ENCODE results near the gene TEX101. TPM values are rescaled to one million over a fixed set of nuclear protein-coding genes. Genes with fewer than 3 reads are reported as not detected.

Gene TEX101
- total RNA-seq, 1 donor from 2014 or later: not detected

DNA sequence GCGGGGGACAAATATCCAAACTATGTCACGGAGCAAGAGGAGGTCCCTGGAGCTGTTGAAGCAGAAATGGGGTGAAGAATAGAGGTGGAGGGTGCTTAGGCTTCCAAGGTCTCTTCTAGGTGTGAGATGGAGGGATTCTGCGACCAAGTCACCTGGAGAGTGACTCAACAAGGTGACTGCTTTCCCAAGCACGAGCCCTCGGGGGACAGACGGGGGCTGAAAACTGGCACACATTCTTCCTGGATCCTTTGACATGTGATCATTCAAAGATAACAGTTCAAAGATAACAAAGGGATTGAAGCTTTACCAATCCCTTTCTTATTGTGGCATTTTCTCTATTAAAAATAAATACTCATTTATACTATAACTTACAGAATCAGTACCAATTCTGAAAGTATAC lies 2.2 kb upstream of the TEX101 start:
- TF ChIP-seq, protein P1, sequence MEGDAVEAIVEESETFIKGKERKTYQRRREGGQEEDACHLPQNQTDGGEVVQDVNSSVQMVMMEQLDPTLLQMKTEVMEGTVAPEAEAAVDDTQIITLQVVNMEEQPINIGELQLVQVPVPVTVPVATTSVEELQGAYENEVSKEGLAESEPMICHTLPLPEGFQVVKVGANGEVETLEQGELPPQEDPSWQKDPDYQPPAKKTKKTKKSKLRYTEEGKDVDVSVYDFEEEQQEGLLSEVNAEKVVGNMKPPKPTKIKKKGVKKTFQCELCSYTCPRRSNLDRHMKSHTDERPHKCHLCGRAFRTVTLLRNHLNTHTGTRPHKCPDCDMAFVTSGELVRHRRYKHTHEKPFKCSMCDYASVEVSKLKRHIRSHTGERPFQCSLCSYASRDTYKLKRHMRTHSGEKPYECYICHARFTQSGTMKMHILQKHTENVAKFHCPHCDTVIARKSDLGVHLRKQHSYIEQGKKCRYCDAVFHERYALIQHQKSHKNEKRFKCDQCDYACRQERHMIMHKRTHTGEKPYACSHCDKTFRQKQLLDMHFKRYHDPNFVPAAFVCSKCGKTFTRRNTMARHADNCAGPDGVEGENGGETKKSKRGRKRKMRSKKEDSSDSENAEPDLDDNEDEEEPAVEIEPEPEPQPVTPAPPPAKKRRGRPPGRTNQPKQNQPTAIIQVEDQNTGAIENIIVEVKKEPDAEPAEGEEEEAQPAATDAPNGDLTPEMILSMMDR (conservative IDR thresholded peaks at IDR 0.05; ENCODE audit: low read depth, low read length): no peak
- DNase-seq (ENCODE audit: low read depth): no peak
- H3K4me3 ChIP-seq (ENCODE audit: low read depth, low read length): no peak overlapping the region

GRCh38 chr19:43416951-43417623 lies 2.4 kb downstream of the TEX101 start:
- TF ChIP-seq, protein P1 (conservative IDR thresholded peaks at IDR 0.05; ENCODE audit: low read depth, low read length): no peak
- H3K4me3 ChIP-seq (ENCODE audit: low read depth, low read length): no peak overlapping the region
- no peak for DNase-seq (ENCODE audit: low read depth)

- no peak for DNase-seq (ENCODE audit: low read depth)
Observed at GRCh38 chr19:43420954-43421353, 6.3 kb downstream of the TEX101 start.

DNA sequence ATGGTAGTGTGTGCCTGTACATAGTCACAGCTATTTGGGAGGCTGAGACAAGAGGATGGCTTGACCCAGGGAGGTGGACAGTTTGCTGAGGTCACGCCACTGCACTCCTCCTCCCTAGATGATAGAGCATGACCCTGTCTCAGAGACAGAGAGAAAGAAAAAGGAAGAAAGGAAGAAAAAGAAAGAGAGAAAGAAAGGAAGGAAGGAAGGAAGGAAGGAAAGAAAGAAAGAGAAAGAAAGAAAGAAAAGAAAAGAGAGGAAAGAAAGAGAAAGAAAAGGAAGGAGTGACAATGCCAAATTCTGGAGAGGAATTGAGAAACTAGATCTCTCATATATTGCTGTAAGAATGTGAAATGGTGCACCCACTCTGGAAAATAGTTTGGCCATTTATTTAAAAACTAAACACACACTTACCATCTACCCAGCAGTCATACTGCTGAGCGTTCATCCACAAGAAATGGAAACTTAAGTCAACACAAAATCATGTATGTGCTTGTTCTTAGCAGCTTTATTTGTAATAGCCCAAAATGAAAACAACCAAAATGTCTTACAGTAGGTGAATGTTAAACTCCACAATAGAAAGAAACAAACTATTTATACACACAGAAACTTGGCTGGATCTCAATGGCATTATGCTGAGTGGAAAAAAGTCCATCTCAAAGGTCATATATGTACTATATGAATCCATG lies 7.5 kb downstream of the TEX101 start:
- H3K4me3 ChIP-seq (ENCODE audit: low read depth, low read length): no peak overlapping the region
- DNase-seq (ENCODE audit: low read depth): no peak
- TF ChIP-seq, protein P1 (conservative IDR thresholded peaks at IDR 0.05; ENCODE audit: low read depth, low read length): no peak

More at GRCh38 chr19:43420954-43421353, 6.3 kb downstream of the TEX101 start:
- TF ChIP-seq, protein P1 (conservative IDR thresholded peaks at IDR 0.05; ENCODE audit: low read depth, low read length): no peak
- H3K4me3 ChIP-seq (ENCODE audit: low read depth, low read length): no peak overlapping the region

- TF ChIP-seq, protein P1 (conservative IDR thresholded peaks at IDR 0.05; ENCODE audit: low read depth, low read length): no peak
- H3K4me3 ChIP-seq (ENCODE audit: low read depth, low read length): no peak overlapping the region
- no peak for DNase-seq (ENCODE audit: low read depth)
Observed at GRCh38 chr19:43422689-43423066, 8.0 kb downstream of the TEX101 start.

GRCh38 chr19:43423779-43424178 lies 9.1 kb downstream of the TEX101 start:
- DNase-seq (ENCODE audit: low read depth): no peak
- no peak overlapping the region for H3K4me3 ChIP-seq (ENCODE audit: low read depth, low read length)
- TF ChIP-seq, protein P1 (conservative IDR thresholded peaks at IDR 0.05; ENCODE audit: low read depth, low read length): no peak

Measured in epithelial cell of proximal tubule (primary cell).